Body of pancreas (tissue), 4 donors: Measurements from ENCODE around the gene ADGRV1.

ENCODE experiments used
- POLR2A ChIP-seq, 3 donors: fragments of 450-650 bp; IDR thresholded peaks; one replicate each; pipeline ENCODE4 v1.6.1; 2016; ENCODE audit warnings: antibody characterized with exemption in 3 of 3, mild to moderate bottlenecking in 2 of 3
- TF ChIP-seq, protein P1 (sequence below), 7 experiments: fragments of 450-650 bp in 4 of 7; fragments of 200-600 bp in 3 of 7; sonication (generic) in 3 of 7; IDR thresholded peaks; one replicate each; pipeline ENCODE4 v1.5.1; 2016 to 2019; ENCODE audit warnings: antibody characterized with exemption in 7 of 7

DNA sequence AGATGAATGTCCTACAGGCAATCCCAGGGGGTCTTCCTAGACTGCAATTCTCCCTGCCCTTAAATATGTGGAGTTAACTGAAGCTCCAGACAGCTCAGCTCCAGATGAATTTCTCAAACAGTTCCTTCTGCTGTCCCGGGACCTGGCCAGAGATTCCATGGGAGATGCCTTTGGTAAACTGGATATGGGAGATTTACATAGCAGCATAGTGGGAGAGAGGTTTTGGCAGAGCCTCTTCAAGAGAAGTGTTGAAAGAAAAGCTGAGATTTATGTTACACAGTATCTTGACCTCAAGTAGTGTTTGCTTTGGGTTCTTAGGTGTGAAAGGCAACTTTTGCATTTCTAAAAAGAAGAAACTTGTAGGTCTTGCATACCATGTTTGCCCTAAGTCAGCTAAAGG, 459.6 kb downstream of the ADGRV1 start:
- no peak for TF ChIP-seq POLR2A (IDR thresholded peaks at IDR 0.05)
- TF ChIP-seq, protein P1, sequence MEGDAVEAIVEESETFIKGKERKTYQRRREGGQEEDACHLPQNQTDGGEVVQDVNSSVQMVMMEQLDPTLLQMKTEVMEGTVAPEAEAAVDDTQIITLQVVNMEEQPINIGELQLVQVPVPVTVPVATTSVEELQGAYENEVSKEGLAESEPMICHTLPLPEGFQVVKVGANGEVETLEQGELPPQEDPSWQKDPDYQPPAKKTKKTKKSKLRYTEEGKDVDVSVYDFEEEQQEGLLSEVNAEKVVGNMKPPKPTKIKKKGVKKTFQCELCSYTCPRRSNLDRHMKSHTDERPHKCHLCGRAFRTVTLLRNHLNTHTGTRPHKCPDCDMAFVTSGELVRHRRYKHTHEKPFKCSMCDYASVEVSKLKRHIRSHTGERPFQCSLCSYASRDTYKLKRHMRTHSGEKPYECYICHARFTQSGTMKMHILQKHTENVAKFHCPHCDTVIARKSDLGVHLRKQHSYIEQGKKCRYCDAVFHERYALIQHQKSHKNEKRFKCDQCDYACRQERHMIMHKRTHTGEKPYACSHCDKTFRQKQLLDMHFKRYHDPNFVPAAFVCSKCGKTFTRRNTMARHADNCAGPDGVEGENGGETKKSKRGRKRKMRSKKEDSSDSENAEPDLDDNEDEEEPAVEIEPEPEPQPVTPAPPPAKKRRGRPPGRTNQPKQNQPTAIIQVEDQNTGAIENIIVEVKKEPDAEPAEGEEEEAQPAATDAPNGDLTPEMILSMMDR (IDR thresholded peaks at IDR 0.05): no peak
